HK-2 (cell line): ENCODE results near the gene CRIP1.

Source experiments
- DNase-seq: peaks from one replicate; pipeline ENCODE4 v3.0.0-alpha.2; 2018; ENCODE audit not compliant: unreplicated experiment

Gene CRIP1

GRCh38 chr14:105505101-105505500 is 18.4 kb downstream of the CRIP1 start:
- DNase-seq, result no peak

- no peak for DNase-seq
Measured at GRCh38 chr14:105507247-105507646, 20.6 kb downstream of the CRIP1 start.

- no peak for DNase-seq
Measured at GRCh38 chr14:105508069-105508468, 21.4 kb downstream of the CRIP1 start.

- DNase-seq, result no peak
Measured at GRCh38 chr14:105508601-105509000, 21.9 kb downstream of the CRIP1 start.

GRCh38 chr14:105517096-105517495 is 30.4 kb downstream of the CRIP1 start:
- no peak for DNase-seq

- DNase-seq, result no peak
Measured at GRCh38 chr14:105519946-105520698, 33.4 kb downstream of the CRIP1 start.

- DNase-seq, result no peak
Measured at GRCh38 chr14:105525326-105525725, 38.6 kb downstream of the CRIP1 start.

GRCh38 chr14:105525861-105526775 is 39.4 kb downstream of the CRIP1 start, which contains the start of gene TMEM121:
TSS of gene TMEM121 (plus strand) at chr14:105526583. CDS start at chr14:105528835, 2,252 bp downstream.
- no peak for DNase-seq

- DNase-seq, result no peak
Measured at GRCh38 chr14:105526776-105527380, 40.2 kb downstream of the CRIP1 start.

GRCh38 chr14:105527381-105527825 is 40.7 kb downstream of the CRIP1 start:
- DNase-seq, result no peak

- DNase-seq, result peak; percentile 80
Measured at GRCh38 chr14:105527826-105528585, 41.3 kb downstream of the CRIP1 start.

GRCh38 chr14:105528586-105529318 is 42.1 kb downstream of the CRIP1 start:
- no peak for DNase-seq

- DNase-seq, result no peak
Measured at GRCh38 chr14:105529319-105529568, 42.6 kb downstream of the CRIP1 start.

- no peak for DNase-seq
Measured at GRCh38 chr14:105529569-105530284, 43.0 kb downstream of the CRIP1 start.

GRCh38 chr14:105530285-105531087 is 43.8 kb downstream of the CRIP1 start:
- DNase-seq, result no peak

GRCh38 chr14:105531088-105531893 is 44.6 kb downstream of the CRIP1 start:
- no peak for DNase-seq

- no peak for DNase-seq
Measured at GRCh38 chr14:105531894-105532623, 45.4 kb downstream of the CRIP1 start.

GRCh38 chr14:105532735-105533141 is 46.1 kb downstream of the CRIP1 start:
- DNase-seq, result no peak
